GM13976 (cell line): ENCODE data around the gene SOHLH2.

Experiments used
- DNase-seq: peaks from one replicate; pipeline ENCODE4 v3.0.0; 2012; ENCODE audit warnings: low spot score
- in situ Hi-C: fragments of 300-500 bp; cut with MboI; formaldehyde crosslinking; loops from one replicate; pipeline ENCODE4 v1.12.0; 2022; ENCODE audit warnings: low sequenced_read_pairs, mixed read lengths, inconsistent platforms; ENCODE audit not compliant: unreplicated experiment
- TF ChIP-seq, protein P1 (sequence below): IDR thresholded peaks from 2 replicates; pipeline ENCODE4 v1.5.1; 2012; ENCODE audit warnings: borderline replicate concordance, mild to moderate bottlenecking; ENCODE audit not compliant: insufficient read depth; ENCODE audit errors: extremely low read depth, missing control alignments, control extremely low read depth

The SOHLH2 gene

DNA sequence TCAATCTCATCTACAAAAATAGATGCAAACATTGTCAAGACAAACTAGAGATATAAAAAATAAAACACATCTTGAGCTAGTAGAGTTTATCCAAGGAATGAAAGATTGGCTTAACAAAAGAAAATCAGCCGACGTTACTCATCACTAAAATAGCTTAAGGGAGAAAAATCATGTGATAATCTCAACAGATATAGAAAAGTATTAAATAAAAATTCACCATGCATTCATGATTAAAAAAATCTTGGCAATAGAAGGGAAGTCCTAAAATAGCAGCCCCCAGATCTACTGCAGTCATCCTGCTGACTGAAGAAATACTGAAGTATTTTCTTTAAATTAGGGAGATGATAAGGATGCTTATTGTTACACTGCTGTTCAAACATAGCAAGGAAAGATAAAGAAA lies 70.6 kb downstream of the SOHLH2 start:
- TF ChIP-seq, protein P1, sequence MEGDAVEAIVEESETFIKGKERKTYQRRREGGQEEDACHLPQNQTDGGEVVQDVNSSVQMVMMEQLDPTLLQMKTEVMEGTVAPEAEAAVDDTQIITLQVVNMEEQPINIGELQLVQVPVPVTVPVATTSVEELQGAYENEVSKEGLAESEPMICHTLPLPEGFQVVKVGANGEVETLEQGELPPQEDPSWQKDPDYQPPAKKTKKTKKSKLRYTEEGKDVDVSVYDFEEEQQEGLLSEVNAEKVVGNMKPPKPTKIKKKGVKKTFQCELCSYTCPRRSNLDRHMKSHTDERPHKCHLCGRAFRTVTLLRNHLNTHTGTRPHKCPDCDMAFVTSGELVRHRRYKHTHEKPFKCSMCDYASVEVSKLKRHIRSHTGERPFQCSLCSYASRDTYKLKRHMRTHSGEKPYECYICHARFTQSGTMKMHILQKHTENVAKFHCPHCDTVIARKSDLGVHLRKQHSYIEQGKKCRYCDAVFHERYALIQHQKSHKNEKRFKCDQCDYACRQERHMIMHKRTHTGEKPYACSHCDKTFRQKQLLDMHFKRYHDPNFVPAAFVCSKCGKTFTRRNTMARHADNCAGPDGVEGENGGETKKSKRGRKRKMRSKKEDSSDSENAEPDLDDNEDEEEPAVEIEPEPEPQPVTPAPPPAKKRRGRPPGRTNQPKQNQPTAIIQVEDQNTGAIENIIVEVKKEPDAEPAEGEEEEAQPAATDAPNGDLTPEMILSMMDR = no peak
- in situ Hi-C loops = no loop called here

DNA sequence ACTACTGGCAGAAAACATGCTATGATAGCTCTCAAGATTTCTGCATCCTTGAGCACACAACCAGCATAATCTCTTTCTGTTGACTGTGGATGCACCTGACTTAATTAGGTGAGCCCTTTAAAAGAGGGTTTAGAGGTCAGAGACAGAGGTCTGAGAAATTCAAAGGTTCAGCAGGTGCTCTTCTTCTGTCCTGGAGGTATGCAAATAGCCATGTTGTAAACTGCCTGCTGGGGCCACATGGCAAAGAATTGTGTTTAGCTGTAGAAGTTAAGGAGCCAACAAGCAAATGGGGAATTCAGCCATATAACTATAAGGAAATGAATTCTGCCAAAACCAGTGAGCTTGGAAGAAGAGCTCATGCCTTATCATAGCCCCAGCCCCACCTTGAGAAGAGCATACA lies 71.6 kb downstream of the SOHLH2 start:
- TF ChIP-seq, protein P1 = no peak
- DNase-seq = no peak
- in situ Hi-C loops = no loop called here

More for the DNA sequence above, 70.6 kb downstream of the SOHLH2 start:
- DNase-seq = no peak

DNA sequence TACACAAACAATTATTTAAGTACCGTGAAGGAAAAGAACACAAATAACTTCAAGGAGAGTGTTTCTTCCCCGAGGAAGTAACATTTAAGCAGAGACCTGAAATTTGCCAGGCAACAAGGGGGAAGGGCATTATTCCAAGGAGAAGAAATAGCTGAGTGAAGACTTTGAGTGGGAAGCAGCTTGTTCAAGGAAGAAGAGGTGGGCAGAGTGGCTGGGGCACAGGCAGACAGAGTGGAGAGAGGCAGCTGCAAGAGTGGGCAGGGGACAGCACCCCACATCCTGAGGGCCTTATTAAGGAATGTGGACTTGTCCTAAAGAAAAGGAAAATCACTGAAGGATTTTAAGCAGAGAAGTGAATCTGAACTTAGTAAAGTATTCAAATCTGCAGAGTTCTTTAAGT lies 78.5 kb downstream of the SOHLH2 start:
- in situ Hi-C loops = no loop called here
- TF ChIP-seq, protein P1 = no peak
- no peak for DNase-seq

- TF ChIP-seq, protein P1 = no peak
- in situ Hi-C loops = no loop called here
- DNase-seq = no peak
These were observed 79.7 kb downstream of the SOHLH2 start for GRCh38 chr13:36134632-36135031.

- TF ChIP-seq, protein P1 = no peak
- DNase-seq = no peak
- in situ Hi-C loops = no loop called here
These were observed 80.3 kb downstream of the SOHLH2 start for GRCh38 chr13:36133950-36134626.

GRCh38 chr13:36132376-36132775 lies 82.0 kb downstream of the SOHLH2 start:
- no peak for DNase-seq
- TF ChIP-seq, protein P1 = no peak
- in situ Hi-C loops = no loop called here
